ENCODE data around the gene HS3ST1.

HS3ST1 gene

GRCh38 chr4:11426003-11426402 is 2.7 kb downstream of the HS3ST1 start:
- TF ChIP-seq, protein P1, sequence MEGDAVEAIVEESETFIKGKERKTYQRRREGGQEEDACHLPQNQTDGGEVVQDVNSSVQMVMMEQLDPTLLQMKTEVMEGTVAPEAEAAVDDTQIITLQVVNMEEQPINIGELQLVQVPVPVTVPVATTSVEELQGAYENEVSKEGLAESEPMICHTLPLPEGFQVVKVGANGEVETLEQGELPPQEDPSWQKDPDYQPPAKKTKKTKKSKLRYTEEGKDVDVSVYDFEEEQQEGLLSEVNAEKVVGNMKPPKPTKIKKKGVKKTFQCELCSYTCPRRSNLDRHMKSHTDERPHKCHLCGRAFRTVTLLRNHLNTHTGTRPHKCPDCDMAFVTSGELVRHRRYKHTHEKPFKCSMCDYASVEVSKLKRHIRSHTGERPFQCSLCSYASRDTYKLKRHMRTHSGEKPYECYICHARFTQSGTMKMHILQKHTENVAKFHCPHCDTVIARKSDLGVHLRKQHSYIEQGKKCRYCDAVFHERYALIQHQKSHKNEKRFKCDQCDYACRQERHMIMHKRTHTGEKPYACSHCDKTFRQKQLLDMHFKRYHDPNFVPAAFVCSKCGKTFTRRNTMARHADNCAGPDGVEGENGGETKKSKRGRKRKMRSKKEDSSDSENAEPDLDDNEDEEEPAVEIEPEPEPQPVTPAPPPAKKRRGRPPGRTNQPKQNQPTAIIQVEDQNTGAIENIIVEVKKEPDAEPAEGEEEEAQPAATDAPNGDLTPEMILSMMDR (IDR thresholded peaks at IDR 0.05): no peak

GRCh38 chr4:11424856-11425255 is 3.8 kb downstream of the HS3ST1 start:
- TF ChIP-seq, protein P1 (IDR thresholded peaks at IDR 0.05): no peak

GRCh38 chr4:11424000-11424399 is 4.7 kb downstream of the HS3ST1 start:
- TF ChIP-seq, protein P1 (IDR thresholded peaks at IDR 0.05): no peak

DNA sequence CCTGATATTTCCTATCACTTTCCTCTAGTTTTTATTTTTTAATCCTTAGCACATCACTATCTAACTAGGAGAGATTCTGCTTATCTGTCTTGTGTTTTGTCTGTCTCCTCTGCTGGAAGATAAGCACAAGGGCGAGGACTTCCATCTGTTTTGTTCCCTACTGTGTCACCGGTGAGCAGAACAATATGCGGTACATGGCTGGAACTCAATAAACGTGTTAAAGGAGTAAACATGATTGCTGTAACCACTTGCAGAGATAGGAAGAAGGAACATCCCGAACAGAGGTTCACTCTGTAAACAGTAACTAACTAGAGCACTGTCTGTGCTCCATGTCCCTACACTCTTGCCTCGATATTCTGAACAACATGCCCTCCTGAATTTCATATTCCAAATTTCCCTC is 5.2 kb downstream of the HS3ST1 start:
- TF ChIP-seq, protein P1 (IDR thresholded peaks at IDR 0.05): no peak

DNA sequence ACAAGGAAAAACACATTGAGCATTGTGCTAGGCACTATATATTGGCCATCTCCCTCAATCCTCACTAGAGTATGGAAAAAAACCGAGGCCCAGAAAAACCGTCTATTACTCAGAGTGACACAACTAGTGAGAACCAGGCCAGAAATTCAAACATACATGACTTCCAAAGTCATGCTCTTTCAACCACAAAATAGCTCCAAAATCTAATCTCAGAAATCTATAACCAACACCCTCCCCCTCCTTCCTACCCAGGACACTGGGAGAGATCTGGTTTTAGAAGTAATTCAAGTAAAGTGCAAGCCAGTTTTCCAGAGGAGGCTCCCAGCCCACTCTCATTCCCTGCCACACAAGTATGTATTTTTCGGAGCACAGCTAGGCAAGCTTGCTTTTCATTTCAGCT is 7.6 kb downstream of the HS3ST1 start:
- TF ChIP-seq, protein P1 (IDR thresholded peaks at IDR 0.05): no peak

- TF ChIP-seq, protein P1 (IDR thresholded peaks at IDR 0.05): no peak
These were observed 8.4 kb downstream of the HS3ST1 start for GRCh38 chr4:11420327-11420726.

DNA sequence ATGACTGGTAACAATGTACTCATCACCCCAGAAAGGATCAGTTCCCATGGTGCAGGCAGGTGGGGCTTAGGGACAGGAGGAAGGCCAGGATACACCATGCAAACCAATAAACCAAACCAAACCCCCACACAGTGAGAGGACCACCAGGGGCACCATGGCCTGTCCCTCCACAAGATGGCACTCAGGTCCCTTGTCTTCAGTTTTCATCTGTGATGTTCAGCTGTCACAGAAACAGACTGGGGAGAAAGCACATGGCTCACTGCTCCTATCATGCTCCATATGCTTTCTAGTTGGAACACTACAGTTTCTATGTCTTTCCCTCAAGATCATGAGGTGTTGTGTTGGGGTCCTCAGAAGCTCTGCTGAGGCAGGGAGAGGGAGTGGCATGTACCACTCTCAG is 10.1 kb downstream of the HS3ST1 start:
- TF ChIP-seq, protein P1 (IDR thresholded peaks at IDR 0.05): no peak

DNA sequence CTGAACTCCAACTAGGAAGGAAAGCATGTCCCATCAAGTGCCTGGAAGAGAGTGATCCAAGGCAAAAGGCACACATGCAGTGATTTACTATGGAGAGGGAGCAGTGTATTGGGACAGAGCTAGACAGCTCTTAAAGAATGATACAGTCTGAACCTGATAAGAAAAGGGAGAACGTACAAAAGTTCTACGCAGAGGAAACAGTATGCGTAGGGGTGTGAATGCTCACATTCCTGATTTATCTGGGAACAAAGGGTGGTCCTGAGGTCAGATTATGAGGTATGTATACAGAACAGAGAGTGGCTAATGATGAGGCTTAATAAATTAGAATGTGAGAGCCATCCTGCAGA is 12.0 kb downstream of the HS3ST1 start:
- TF ChIP-seq, protein P1 (IDR thresholded peaks at IDR 0.05): no peak
